K562 (cell line): Measurements from ENCODE around the gene GPR37L1. TPM values are rescaled to one million over a fixed set of nuclear protein-coding genes. Genes with fewer than 3 reads are reported as not detected.

Experiments used
- BRF1 ChIP-seq: IDR thresholded peaks from 3 replicates; pipeline ENCODE4 v1.6.1; 2011; ENCODE audit warnings: borderline replicate concordance, mild to moderate bottlenecking; ENCODE audit not compliant: insufficient read length; ENCODE audit errors: extremely low read depth
- BRF2 ChIP-seq: IDR thresholded peaks from 3 replicates; pipeline ENCODE4 v1.6.1; 2011; ENCODE audit warnings: borderline replicate concordance, mild to moderate bottlenecking; ENCODE audit not compliant: insufficient read length, insufficient read depth
- DIDO1 ChIP-seq: fragments of 450-650 bp; IDR thresholded peaks from 2 replicates; pipeline ENCODE4 v1.6.1; 2016; ENCODE audit warnings: low read depth, missing biosample characterization, missing genetic modification characterization
- DLX4 ChIP-seq: fragments of 250-450 bp; sonication (Bioruptor Pico); IDR thresholded peaks from 2 replicates; pipeline ENCODE4 v1.6.1; 2021; ENCODE audit warnings: mild to moderate bottlenecking
- FOXM1 ChIP-seq, 2 experiments: fragments of 450-650 bp in 1 of 2; sonication (generic) in 1 of 2; formaldehyde crosslinking in 1 of 2; IDR thresholded peaks; 2 replicates each; pipeline versions ENCODE4 v1.6.1 to v1.9.0; 2017 to 2022; ENCODE audit warnings: low read depth in 2 of 2, mild to moderate bottlenecking in 2 of 2, missing genetic modification reagents in 1 of 2, moderate library complexity in 1 of 2
- GTF3C2 ChIP-seq: IDR thresholded peaks from 3 replicates; pipeline ENCODE4 v1.6.1; 2011; ENCODE audit warnings: borderline replicate concordance, mild to moderate bottlenecking, moderate library complexity; ENCODE audit not compliant: insufficient read length; ENCODE audit errors: extremely low read depth
- HDAC1 ChIP-seq, 2 experiments: fragments of 450-650 bp; IDR thresholded peaks; 2 replicates each; pipeline ENCODE4 v1.6.1; 2016 to 2017; ENCODE audit warnings: inconsistent platforms in 1 of 2, mild to moderate bottlenecking in 1 of 2, moderate library complexity in 1 of 2
- KDM4B ChIP-seq, 2 experiments: fragments of 450-650 bp in 1 of 2; sonication (generic) in 1 of 2; IDR thresholded peaks; 2 replicates each; pipeline ENCODE4 v1.6.1; 2016 to 2017; ENCODE audit warnings: borderline replicate concordance in 2 of 2, antibody characterized with exemption in 1 of 2, low read depth in 1 of 2, mild to moderate bottlenecking in 1 of 2
- KLF16 ChIP-seq: IDR thresholded peaks from 2 replicates; pipeline ENCODE4 v1.6.1; 2016; ENCODE audit warnings: antibody characterized with exemption
- LCOR ChIP-seq: sonication (generic); formaldehyde crosslinking; IDR thresholded peaks from 2 replicates; pipeline ENCODE4 v1.8.0; 2022; ENCODE audit warnings: mild to moderate bottlenecking, missing genetic modification reagents
- NR3C1 ChIP-seq: sonication (generic); formaldehyde crosslinking; IDR thresholded peaks from 2 replicates; pipeline ENCODE4 v1.8.1; 2022; ENCODE audit warnings: missing genetic modification reagents
- RNF2 ChIP-seq: sonication (generic); IDR thresholded peaks from 2 replicates; pipeline ENCODE4 v1.6.1; 2016
- STAT5B ChIP-seq: fragments of 250-450 bp; sonication (Bioruptor Pico); IDR thresholded peaks from 2 replicates; pipeline ENCODE4 v1.8.0; 2021; ENCODE audit warnings: mild to moderate bottlenecking, inconsistent platforms
- TAF9B ChIP-seq: fragments of 450-650 bp; IDR thresholded peaks from 2 replicates; pipeline ENCODE4 v1.6.1; 2018; ENCODE audit warnings: mild to moderate bottlenecking; ENCODE audit not compliant: partially characterized antibody
- TCF15 ChIP-seq: fragments of 250-450 bp; sonication (Bioruptor Pico); IDR thresholded peaks from 2 replicates; pipeline ENCODE4 v1.8.0; 2022; ENCODE audit warnings: moderate library complexity, mild to moderate bottlenecking, inconsistent platforms
- TFAM ChIP-seq: fragments of 250-450 bp; sonication (Bioruptor Pico); conservative IDR thresholded peaks from 2 replicates; pipeline ENCODE4 v1.5.0; 2021; ENCODE audit warnings: mild to moderate bottlenecking, moderate library complexity
- polyA plus RNA-seq, 8 experiments: library from polyadenylated mRNA; depleted of rRNA in 4 of 8; stranded (reverse) in 5 of 8; unstranded in 3 of 8; fragments of >200 nt; fragmentation: Nextera tagmentation in 2 of 8; fragmentation: Illumina TruSeq in 1 of 8; extraction: Ambion mirVana in 2 of 8; extraction: Trizol in 1 of 8; gene quantifications; 2 replicates each; pipeline versions ENCODE4 v1.2.1 to v1.2.3, GENCODE V29; 2011 to 2014; ENCODE audit warnings: inconsistent platforms in 1 of 8, missing spikeins in 1 of 8
- total RNA-seq, 7 experiments: library from RNA; depleted of rRNA in 6 of 7; stranded (reverse); fragments of >200 nt in 6 of 7; fragmentation: Illumina TruSeq in 2 of 7; extraction: Trizol in 2 of 7; gene quantifications; 2 replicates each; pipeline versions ENCODE4 v1.2.1 to v1.2.3, GENCODE V29; 2011 to 2021; ENCODE audit warnings: low replicate concordance in 1 of 7
- TF ChIP-seq, protein P1 (sequence below): sonication (generic); formaldehyde crosslinking; IDR thresholded peaks from 2 replicates; pipeline ENCODE4 v1.8.1; 2023; ENCODE audit warnings: mild to moderate bottlenecking, missing genetic modification reagents, moderate library complexity
- TF ChIP-seq, protein P2 (sequence below): fragments of 250-450 bp; sonication (Bioruptor Pico); IDR thresholded peaks from 2 replicates; pipeline ENCODE4 v1.9.0; 2021; ENCODE audit warnings: mild to moderate bottlenecking
- TF ChIP-seq, protein P3 (sequence below): fragments of 450-650 bp; IDR thresholded peaks from 2 replicates; pipeline ENCODE4 v1.6.1; 2016; ENCODE audit warnings: borderline replicate concordance

GPR37L1 gene
- total and polyA plus RNA-seq, 9 of the 15 experiments (the other 6 are each of a cell fraction or from before 2014, with no cell fraction given) = not detected

DNA sequence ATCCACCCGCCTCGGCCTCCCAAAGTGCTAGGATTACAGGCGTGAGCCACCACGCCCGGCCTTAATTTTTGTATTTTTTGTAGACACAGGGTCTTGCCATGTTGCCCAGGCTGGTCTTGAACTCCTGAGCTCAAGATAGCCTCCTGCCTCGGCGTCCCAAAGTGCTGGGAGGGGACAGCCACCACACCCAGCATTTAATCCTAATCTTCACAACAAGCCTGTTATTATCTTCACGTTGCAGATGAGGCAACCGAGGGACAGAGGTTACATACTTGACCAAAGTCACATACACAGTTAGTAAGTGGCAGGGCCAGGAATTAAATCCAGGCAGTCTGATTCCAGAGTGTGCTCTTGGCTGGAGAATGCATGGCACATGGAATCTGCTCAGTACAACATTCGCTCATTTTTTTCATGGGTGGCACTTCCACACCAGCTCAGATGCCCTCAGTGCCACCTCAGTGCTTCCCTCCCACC lies 4.8 kb upstream of the GPR37L1 start (continued):
- TF ChIP-seq TFAM (no peak), TCF15 (CRISPR knock-in tag) (no peak), STAT5B (CRISPR knock-in tag) (no peak), KLF16 (peak; percentile 85), DLX4 (CRISPR knock-in tag) (no peak), TAF9B (no peak), GTF3C2 (peak; percentile 66), BRF1 (no peak), LCOR (CRISPR knock-in tag) (peak; percentile 47; the same call in 1 of the 2 replicates), FOXM1 (IDR thresholded peaks at IDR 0.05; ENCODE audit: low read depth) (peak; percentile 70), FOXM1 (CRISPR knock-in tag; IDR thresholded peaks at IDR 0.05; ENCODE audit: low read depth) (no peak), BRF2 (no peak), RNF2 (0 out of 2 replicates have a peak, but pooled peaks have one; percentile 57), KDM4B (IDR thresholded peaks at IDR 0.05; ENCODE audit: borderline replicate concordance in 2 of 2, low read depth in 1 of 2) (no peak), DIDO1 (tag) (no peak), NR3C1 (CRISPR knock-in tag) (no peak), HDAC1 (IDR thresholded peaks at IDR 0.05) (peak in 1 of 2 experiments; percentile 91; a peak in 2 of 4 replicates)
- TF ChIP-seq, protein P1, sequence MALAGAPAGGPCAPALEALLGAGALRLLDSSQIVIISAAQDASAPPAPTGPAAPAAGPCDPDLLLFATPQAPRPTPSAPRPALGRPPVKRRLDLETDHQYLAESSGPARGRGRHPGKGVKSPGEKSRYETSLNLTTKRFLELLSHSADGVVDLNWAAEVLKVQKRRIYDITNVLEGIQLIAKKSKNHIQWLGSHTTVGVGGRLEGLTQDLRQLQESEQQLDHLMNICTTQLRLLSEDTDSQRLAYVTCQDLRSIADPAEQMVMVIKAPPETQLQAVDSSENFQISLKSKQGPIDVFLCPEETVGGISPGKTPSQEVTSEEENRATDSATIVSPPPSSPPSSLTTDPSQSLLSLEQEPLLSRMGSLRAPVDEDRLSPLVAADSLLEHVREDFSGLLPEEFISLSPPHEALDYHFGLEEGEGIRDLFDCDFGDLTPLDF (CRISPR knock-in tag) = no peak
- TF ChIP-seq, protein P2, sequence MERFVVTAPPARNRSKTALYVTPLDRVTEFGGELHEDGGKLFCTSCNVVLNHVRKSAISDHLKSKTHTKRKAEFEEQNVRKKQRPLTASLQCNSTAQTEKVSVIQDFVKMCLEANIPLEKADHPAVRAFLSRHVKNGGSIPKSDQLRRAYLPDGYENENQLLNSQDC = no peak
- TF ChIP-seq, protein P3, sequence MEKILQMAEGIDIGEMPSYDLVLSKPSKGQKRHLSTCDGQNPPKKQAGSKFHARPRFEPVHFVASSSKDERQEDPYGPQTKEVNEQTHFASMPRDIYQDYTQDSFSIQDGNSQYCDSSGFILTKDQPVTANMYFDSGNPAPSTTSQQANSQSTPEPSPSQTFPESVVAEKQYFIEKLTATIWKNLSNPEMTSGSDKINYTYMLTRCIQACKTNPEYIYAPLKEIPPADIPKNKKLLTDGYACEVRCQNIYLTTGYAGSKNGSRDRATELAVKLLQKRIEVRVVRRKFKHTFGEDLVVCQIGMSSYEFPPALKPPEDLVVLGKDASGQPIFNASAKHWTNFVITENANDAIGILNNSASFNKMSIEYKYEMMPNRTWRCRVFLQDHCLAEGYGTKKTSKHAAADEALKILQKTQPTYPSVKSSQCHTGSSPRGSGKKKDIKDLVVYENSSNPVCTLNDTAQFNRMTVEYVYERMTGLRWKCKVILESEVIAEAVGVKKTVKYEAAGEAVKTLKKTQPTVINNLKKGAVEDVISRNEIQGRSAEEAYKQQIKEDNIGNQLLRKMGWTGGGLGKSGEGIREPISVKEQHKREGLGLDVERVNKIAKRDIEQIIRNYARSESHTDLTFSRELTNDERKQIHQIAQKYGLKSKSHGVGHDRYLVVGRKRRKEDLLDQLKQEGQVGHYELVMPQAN = 0 out of 2 replicates have a peak, but pooled peaks have one; percentile 20
